K562 (cell line): Measurements from ENCODE around the gene NPAS1. TPM values are rescaled to one million over a fixed set of nuclear protein-coding genes. Genes with fewer than 3 reads are reported as not detected.
A peak's percentile ranks its signal among the peaks of the same experiment; 100 is the strongest.

ENCODE experiments used
- ATAC-seq: fragments of 200-7000 bp; cut with Tn5 transposase; 3 replicates; pipeline ENCODE4 v1.9.1; 2020; ENCODE audit warnings: moderate library complexity
- BruUV-seq: library from RNA; stranded (reverse); fragments of 400-500 nt; replicated peaks from 2 replicates; lab custom pipeline; 2021; lab: Mats Ljungman, UMichigan
- CTCF ChIA-PET: fragments of 300-600 bp; formaldehyde crosslinking; extraction: SDS; loops from one replicate; lab custom pipeline; 2021; ENCODE audit warnings: low intra/inter-chr PET ratio; lab: Yijun Ruan, JAX
- POLR2A ChIA-PET: fragments of 300-600, 350-650 bp; sonication (Branson Sonifier 250); formaldehyde crosslinking; extraction: SDS; loops from one replicate; lab custom pipeline; 2021; ENCODE audit warnings: antibody characterized with exemption, inconsistent platforms; lab: Yijun Ruan, JAX
- DNase-seq, 4 experiments: peaks; one replicate each; pipeline versions ENCODE4 v3.0.0 to v3.0.0-alpha.2; 2011 to 2018; ENCODE audit warnings: low spot score in 3 of 4, mixed read lengths in 3 of 4; ENCODE audit errors: extremely low read depth in 1 of 4
- FAIRE-seq: peaks from 2 replicates; lab custom pipeline; 2011; peaks lifted over from hg19 to GRCh38; lab: Jason Lieb, UNC
- H2AFZ ChIP-seq: 2 replicates; pipeline ENCODE4 v1.6.0; 2011; ENCODE audit warnings: low read depth, low read length, control low read depth, inconsistent platforms
- H3K27ac ChIP-seq: fragments of 200-600 bp; 3 replicates; pipeline ENCODE4 v1.8.0; 2011; ENCODE audit warnings: low read depth, mild to moderate bottlenecking, control low read depth, inconsistent platforms, low read length, moderate library complexity, mixed read lengths; ENCODE audit errors: extremely low read depth
- H3K27me3 ChIP-seq, 2 experiments: fragments of 300-600 bp in 1 of 2; 2 replicates in 1 of 2; 3 replicates in 1 of 2; pipeline versions ENCODE4 v1.6.0 to v1.8.0; 2011; ENCODE audit warnings: inconsistent platforms in 2 of 2, low read length in 2 of 2, mild to moderate bottlenecking in 1 of 2, mixed read lengths in 1 of 2, moderate library complexity in 1 of 2; ENCODE audit not compliant: control insufficient read depth in 2 of 2, insufficient read depth in 2 of 2
- H3K36me3 ChIP-seq: fragments of 300-600 bp; 3 replicates; pipeline ENCODE4 v1.8.0; 2011; ENCODE audit warnings: mild to moderate bottlenecking, low read length, inconsistent platforms; ENCODE audit not compliant: control insufficient read depth, insufficient read depth
- H3K4me1 ChIP-seq, 2 experiments: fragments of 200-600 bp in 1 of 2; replicated peaks in 1 of 2; 2 replicates in 1 of 2; 3 replicates in 1 of 2; pipeline versions ENCODE4 v1.5.1 to v1.8.0; 2011; ENCODE audit warnings: inconsistent platforms in 2 of 2, low read length in 2 of 2, mild to moderate bottlenecking in 1 of 2, mixed read lengths in 1 of 2, moderate library complexity in 1 of 2; ENCODE audit not compliant: control insufficient read depth in 2 of 2, insufficient read depth in 2 of 2
- H3K4me2 ChIP-seq: 2 replicates; pipeline ENCODE4 v1.6.1; 2011; ENCODE audit warnings: low read length, control low read depth, inconsistent platforms, mixed read lengths; ENCODE audit not compliant: insufficient read depth
- H3K4me3 ChIP-seq: fragments of 200-600 bp; sonication (generic), shearing (Covaris generic); 2 replicates; pipeline ENCODE4 v1.5.1; 2016; ENCODE audit warnings: control low read depth, inconsistent platforms
- H3K79me2 ChIP-seq: fragments of 200-600 bp; 3 replicates; pipeline ENCODE4 v1.8.0; 2011; ENCODE audit warnings: low read length, inconsistent platforms; ENCODE audit not compliant: control insufficient read depth, insufficient read depth
- H3K9ac ChIP-seq, 2 experiments: 2 replicates each; pipeline versions ENCODE4 v1.6.0 to v1.6.1; 2011; ENCODE audit warnings: low read depth in 2 of 2, low read length in 2 of 2, control low read depth in 1 of 2, inconsistent platforms in 1 of 2, mild to moderate bottlenecking in 1 of 2, mixed read lengths in 1 of 2; ENCODE audit not compliant: insufficient read depth in 1 of 2
- H3K9me1 ChIP-seq: one replicate; pipeline ENCODE4 v1.6.0; 2011; ENCODE audit warnings: inconsistent platforms, mild to moderate bottlenecking, low read length, moderate library complexity; ENCODE audit not compliant: control insufficient read depth, insufficient read depth
- H3K9me3 ChIP-seq: replicated peaks from 2 replicates; pipeline ENCODE4 v1.5.1; 2011; ENCODE audit warnings: low read depth, low read length, inconsistent platforms; ENCODE audit not compliant: control insufficient read depth, insufficient read depth
- H4K20me1 ChIP-seq: replicated peaks from 2 replicates; pipeline ENCODE4 v1.6.1; 2011; ENCODE audit warnings: low read length, inconsistent platforms, mixed read lengths; ENCODE audit not compliant: control insufficient read depth, insufficient read depth
- CBFA2T3 ChIP-seq: fragments of 450-650 bp; IDR thresholded peaks from 2 replicates; pipeline ENCODE4 v1.6.1; 2017
- CHD1 ChIP-seq: fragments of 200-600 bp; sonication (generic); IDR thresholded peaks from one replicate; pipeline ENCODE4 v1.6.1; 2012; ENCODE audit warnings: mild to moderate bottlenecking, moderate library complexity, low read length, inconsistent platforms
- DNMT1 ChIP-seq: fragments of 450-650 bp; IDR thresholded peaks from 2 replicates; pipeline ENCODE4 v1.6.1; 2016; ENCODE audit warnings: antibody characterized with exemption, mild to moderate bottlenecking
- GTF3C2 ChIP-seq: IDR thresholded peaks from 3 replicates; pipeline ENCODE4 v1.6.1; 2011; ENCODE audit warnings: borderline replicate concordance, mild to moderate bottlenecking, moderate library complexity; ENCODE audit not compliant: insufficient read length; ENCODE audit errors: extremely low read depth
- JUND ChIP-seq, 2 experiments: IDR thresholded peaks; 2 replicates in 1 of 2; 3 replicates in 1 of 2; pipeline ENCODE4 v1.6.1; 2011; ENCODE audit warnings: borderline replicate concordance in 2 of 2, low read depth in 2 of 2, low read length in 2 of 2, improper control_type of control experiment in 1 of 2, missing biosample characterization in 1 of 2, missing genetic modification characterization in 1 of 2, missing genetic modification reagents in 1 of 2
- KDM1A ChIP-seq, 2 experiments: fragments of 450-650 bp; IDR thresholded peaks; 2 replicates each; pipeline ENCODE4 v1.6.1; 2016; ENCODE audit warnings: mild to moderate bottlenecking in 2 of 2
- LEF1 ChIP-seq: fragments of 450-650 bp; IDR thresholded peaks from 2 replicates; pipeline ENCODE4 v1.6.1; 2016; ENCODE audit warnings: mild to moderate bottlenecking
- NFRKB ChIP-seq: fragments of 450-650 bp; IDR thresholded peaks from 2 replicates; pipeline ENCODE4 v1.6.1; 2016; ENCODE audit warnings: low read depth
- NFXL1 ChIP-seq: fragments of 450-650 bp; formaldehyde crosslinking; IDR thresholded peaks from 2 replicates; pipeline ENCODE4 v1.4.0; 2021; ENCODE audit warnings: mild to moderate bottlenecking
- NONO ChIP-seq, 2 experiments: fragments of 200-400 bp in 1 of 2; fragments of 450-650 bp in 1 of 2; formaldehyde crosslinking in 1 of 2; IDR thresholded peaks; 2 replicates each; pipeline ENCODE4 v1.6.1; 2017; ENCODE audit warnings: low read depth in 2 of 2, mild to moderate bottlenecking in 2 of 2, moderate library complexity in 2 of 2, low read length in 1 of 2
- PCBP2 ChIP-seq: fragments of 200-400 bp; formaldehyde crosslinking; IDR thresholded peaks from 2 replicates; pipeline ENCODE4 v1.6.1; 2018; ENCODE audit warnings: low read length, low read depth, mild to moderate bottlenecking, moderate library complexity; ENCODE audit not compliant: poor library complexity, severe bottlenecking
- SMC3 ChIP-seq: conservative IDR thresholded peaks from 2 replicates; pipeline ENCODE4 v1.6.1; 2011; ENCODE audit warnings: low read depth, low read length, improper control_type of control experiment; ENCODE audit not compliant: insufficient read depth
- STAT6 ChIP-seq: sonication (generic); formaldehyde crosslinking; IDR thresholded peaks from 2 replicates; pipeline ENCODE4 v1.8.1; 2023; ENCODE audit warnings: mild to moderate bottlenecking, missing genetic modification reagents
- TEAD4 ChIP-seq, 2 experiments: sonication (generic) in 1 of 2; formaldehyde crosslinking in 1 of 2; IDR thresholded peaks; 2 replicates each; pipeline versions ENCODE4 v1.6.1 to v1.8.0; 2012 to 2022; ENCODE audit warnings: borderline replicate concordance in 1 of 2, inconsistent platforms in 1 of 2, low read length in 1 of 2, mild to moderate bottlenecking in 1 of 2, missing genetic modification reagents in 1 of 2
- ZNF184 ChIP-seq: sonication (generic); formaldehyde crosslinking; IDR thresholded peaks from 2 replicates; pipeline ENCODE4 v1.5.0; 2020; ENCODE audit warnings: missing genetic modification reagents
- WGBS: fragments of 100-300 bp; shearing (Covaris generic); methylation state at CpG from one replicate; pipeline ENCODE4 v1.1.6; 2016; ENCODE audit warnings: low coverage, mixed read lengths; ENCODE audit not compliant: insufficient coverage; ENCODE audit errors: missing lambda C conversion rate; 5-methylcytosine and 5-hydroxymethylcytosine counted together
- in situ Hi-C: fragments of 300-500 bp; cut with MboI; formaldehyde crosslinking; loops from 4 replicates; pipeline ENCODE4 v1.15.0; 2018; ENCODE audit warnings: inconsistent platforms, mixed read lengths
- intact Hi-C: fragments of 100-400 bp; cut with micrococcal nuclease; formaldehyde crosslinking; loops from 2 replicates; pipeline ENCODE4 v1.14.2; 2022
- polyA plus RNA-seq, 8 experiments: library from polyadenylated mRNA; depleted of rRNA in 4 of 8; stranded (reverse) in 5 of 8; unstranded in 3 of 8; fragments of >200 nt; fragmentation: Nextera tagmentation in 2 of 8; fragmentation: Illumina TruSeq in 1 of 8; extraction: Ambion mirVana in 2 of 8; extraction: Trizol in 1 of 8; gene quantifications; 2 replicates each; pipeline versions ENCODE4 v1.2.1 to v1.2.3, GENCODE V29; 2011 to 2014; ENCODE audit warnings: inconsistent platforms in 1 of 8, missing spikeins in 1 of 8
- total RNA-seq, 7 experiments: library from RNA; depleted of rRNA in 6 of 7; stranded (reverse); fragments of >200 nt in 6 of 7; fragmentation: Illumina TruSeq in 2 of 7; extraction: Trizol in 2 of 7; gene quantifications; 2 replicates each; pipeline versions ENCODE4 v1.2.1 to v1.2.3, GENCODE V29; 2011 to 2021; ENCODE audit warnings: low replicate concordance in 1 of 7
- TF ChIP-seq, protein P1 (sequence below): conservative IDR thresholded peaks from 2 replicates; pipeline ENCODE4 v1.6.1; 2011; ENCODE audit warnings: low read depth, mild to moderate bottlenecking, low read length; ENCODE audit not compliant: control insufficient read depth

NPAS1 gene
- total and polyA plus RNA-seq, 9 of the 15 experiments (the other 6 are each of a cell fraction or from before 2014, with no cell fraction given) = 0.58 to 5.3 (median 2.0) TPM; not detected in 2

GRCh38 chr19:46980761-46981160 is 38.9 kb upstream of the NPAS1 start:
- Histone ChIP-seq H3K4me1 (peaks cover 18% of the 10 kb centered on the region in 2 experiments), H3K36me3 (no peaks in the 10 kb centered on the region; the same call in 1 of the 3 replicates), H3K79me2 (no peaks in the 10 kb centered on the region; the same call in 2 of the 3 replicates), H2AFZ (no peak overlapping the region), H4K20me1 (peaks cover 9% of the 10 kb centered on the region), H3K9me1 (peaks cover 3% of the 10 kb centered on the region), H3K9me3 (no peaks in the 10 kb centered on the region), H3K4me3 (no peak overlapping the region), H3K27ac (no peak overlapping the region), H3K27me3 (no peaks in the 10 kb centered on the region), H3K4me2 (no peak overlapping the region), H3K9ac (no peak overlapping the region)
- ChIA-PET POLR2A (no interaction called here), CTCF (no interaction called here)
- WGBS = 45% methylated on average over 3 of the region's 3 CpGs
- BruUV-seq = no TSS peak
- ATAC-seq = no peak
- FAIRE-seq = no peak
- in situ Hi-C loops = no loop called here
- intact Hi-C loops = no loop called here
- no peak for DNase-seq
- TF ChIP-seq STAT6 (CRISPR knock-in tag) (no peak), NONO (IDR thresholded peaks at IDR 0.05; ENCODE audit: low read depth in 2 of 2, low read length in 1 of 2) (no peak), NFXL1 (CRISPR knock-in tag) (no peak), ZNF184 (CRISPR knock-in tag) (no peak), CHD1 (no peak), DNMT1 (no peak), JUND (IDR thresholded peaks at IDR 0.05; ENCODE audit: borderline replicate concordance, low read depth, low read length) (no peak), JUND (tag; IDR thresholded peaks at IDR 0.05; ENCODE audit: borderline replicate concordance, low read depth, low read length) (no peak), GTF3C2 (no peak), CBFA2T3 (peak; percentile 42; the same call in 1 of the 2 replicates), LEF1 (peak; percentile 43; the same call in 1 of the 2 replicates), NFRKB (no peak), SMC3 (no peak), TEAD4 (IDR thresholded peaks at IDR 0.05; ENCODE audit: low read length) (no peak), TEAD4 (CRISPR knock-in tag; IDR thresholded peaks at IDR 0.05; ENCODE audit: borderline replicate concordance) (no peak), PCBP2 (no peak), KDM1A (IDR thresholded peaks at IDR 0.05) (peak; percentile 47 to 63; a peak in 3 of 4 replicates)
- TF ChIP-seq, protein P1, sequence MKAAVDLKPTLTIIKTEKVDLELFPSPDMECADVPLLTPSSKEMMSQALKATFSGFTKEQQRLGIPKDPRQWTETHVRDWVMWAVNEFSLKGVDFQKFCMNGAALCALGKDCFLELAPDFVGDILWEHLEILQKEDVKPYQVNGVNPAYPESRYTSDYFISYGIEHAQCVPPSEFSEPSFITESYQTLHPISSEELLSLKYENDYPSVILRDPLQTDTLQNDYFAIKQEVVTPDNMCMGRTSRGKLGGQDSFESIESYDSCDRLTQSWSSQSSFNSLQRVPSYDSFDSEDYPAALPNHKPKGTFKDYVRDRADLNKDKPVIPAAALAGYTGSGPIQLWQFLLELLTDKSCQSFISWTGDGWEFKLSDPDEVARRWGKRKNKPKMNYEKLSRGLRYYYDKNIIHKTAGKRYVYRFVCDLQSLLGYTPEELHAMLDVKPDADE = no peak
